Panc1 (cell line): ENCODE results near the gene MYL5. TPM values are rescaled to one million over a fixed set of nuclear protein-coding genes. Genes with fewer than 3 reads are reported as not detected.
"Not testable (repeated sequence)": the region's sequence is repeated elsewhere in the genome, so short reads cannot be mapped to it uniquely, and the experiment has no call there.

Source experiments
- ATAC-seq: fragments of 200-7000 bp; cut with Tn5 transposase; 2 replicates; pipeline ENCODE4 v1.9.1; 2020; ENCODE audit warnings: mild to moderate bottlenecking, moderate library complexity
- BruUV-seq: library from RNA; stranded (reverse); fragments of 400-500 nt; replicated peaks from 2 replicates; lab custom pipeline; 2021; lab: Mats Ljungman, UMichigan
- CTCF ChIA-PET: fragments of 300-600 bp; sonication (Branson Sonifier 250); formaldehyde crosslinking; loops from one replicate; lab custom pipeline; 2022; ENCODE audit warnings: antibody characterized with exemption; lab: Charles Lee
- POLR2A ChIA-PET: fragments of 300-600 bp; sonication (Branson Sonifier 250); formaldehyde crosslinking; loops from one replicate; lab custom pipeline; 2022; ENCODE audit warnings: antibody characterized with exemption; lab: Charles Lee
- DNase-seq: peaks from one replicate; pipeline ENCODE4 v3.0.0-alpha.2; 2010; ENCODE audit warnings: low read depth, low spot score
- H3K27ac ChIP-seq: 2 replicates; pipeline ENCODE4 v1.5.1; 2011; ENCODE audit warnings: mild to moderate bottlenecking, low read length, inconsistent platforms
- H3K27me3 ChIP-seq: fragments of 200-500 bp; sonication (Bioruptor generic); 2 replicates; pipeline ENCODE4 v1.6.0; 2014; ENCODE audit warnings: low read length, inconsistent platforms; ENCODE audit not compliant: control insufficient read depth, insufficient read depth
- H3K36me3 ChIP-seq: fragments of 200-500 bp; sonication (Bioruptor generic); 2 replicates; pipeline ENCODE4 v1.5.1; 2014; ENCODE audit warnings: inconsistent platforms, mild to moderate bottlenecking, low read length, moderate library complexity; ENCODE audit not compliant: control insufficient read depth, insufficient read depth
- H3K4me1 ChIP-seq: 2 replicates; pipeline ENCODE4 v1.5.1; 2011; ENCODE audit warnings: inconsistent platforms, mild to moderate bottlenecking, low read length, moderate library complexity; ENCODE audit not compliant: control insufficient read depth, insufficient read depth
- H3K4me3 ChIP-seq, 2 experiments: 2 replicates each; pipeline ENCODE4 v1.5.1; 2011 to 2012; ENCODE audit warnings: low read depth in 2 of 2, low read length in 2 of 2, mild to moderate bottlenecking in 2 of 2, inconsistent platforms in 1 of 2, moderate library complexity in 1 of 2
- H3K9me3 ChIP-seq: fragments of 200-500 bp; sonication (Bioruptor generic); 2 replicates; pipeline ENCODE4 v1.5.1; 2014; ENCODE audit warnings: low read depth, mild to moderate bottlenecking, inconsistent platforms, low read length, moderate library complexity; ENCODE audit not compliant: control insufficient read depth, insufficient read depth
- CTCF ChIP-seq: fragments of 450-650 bp; IDR thresholded peaks from 2 replicates; pipeline ENCODE4 v1.5.1; 2017; ENCODE audit warnings: mild to moderate bottlenecking
- POLR2AphosphoS5 ChIP-seq: IDR thresholded peaks from 2 replicates; pipeline ENCODE4 v1.6.1; 2012; ENCODE audit warnings: mild to moderate bottlenecking, low read depth, low read length, moderate library complexity
- REST ChIP-seq, 2 experiments: IDR thresholded peaks; 2 replicates each; pipeline ENCODE4 v1.6.1; 2011 to 2012; ENCODE audit warnings: low read depth in 2 of 2, control low read depth in 1 of 2, low read length in 1 of 2, mild to moderate bottlenecking in 1 of 2, moderate library complexity in 1 of 2; ENCODE audit not compliant: insufficient read depth in 1 of 2
- SIN3A ChIP-seq: IDR thresholded peaks from 2 replicates; pipeline ENCODE4 v1.6.1; 2012; ENCODE audit warnings: low read depth, mild to moderate bottlenecking, low read length, moderate library complexity, borderline replicate concordance; ENCODE audit not compliant: insufficient read depth
- TCF7L2 ChIP-seq: IDR thresholded peaks from 2 replicates; pipeline ENCODE4 v1.6.1; 2011; ENCODE audit warnings: mild to moderate bottlenecking, low read depth, low read length, inconsistent platforms
- in situ Hi-C: cut with HindIII; loops from 2 replicates; pipeline ENCODE4 v1.10.0; 2016; ENCODE audit warnings: low sequenced_read_pairs, low pct_unique_long_range_greater_than_20kb
- intact Hi-C: fragments of 100-400 bp; cut with micrococcal nuclease; formaldehyde crosslinking; loops from one replicate; pipeline ENCODE4 v1.10.0; 2022; ENCODE audit not compliant: unreplicated experiment
- total RNA-seq: library from RNA; stranded (reverse); gene quantifications from one replicate; pipeline ENCODE4 v1.2.1, GENCODE V29; 2021; ENCODE audit not compliant: unreplicated experiment

Gene MYL5
- total RNA-seq, 1 experiment from 2014 or later: 12.0 TPM

- no peaks in the 10 kb centered on the region for H3K9me3 ChIP-seq
- no peak overlapping the region for H3K27ac ChIP-seq
- no TSS peak for BruUV-seq
- in situ Hi-C loops (no loop called here), intact Hi-C loops (no loop called here)
- ChIA-PET POLR2A (no interaction called here), CTCF (no interaction called here)
- no peak for DNase-seq
- no peaks in the 10 kb centered on the region for H3K27me3 ChIP-seq
- H3K4me3 ChIP-seq: no peak overlapping the region
- peaks cover 7% of the 10 kb centered on the region; the same call in 1 of the 2 replicates for H3K4me1 ChIP-seq
- ATAC-seq: no peak
- H3K36me3 ChIP-seq: no peaks in the 10 kb centered on the region; the same call in 1 of the 2 replicates
- TF ChIP-seq CTCF (no peak), POLR2AphosphoS5 (no peak), TCF7L2 (no peak), SIN3A (no peak), REST (IDR thresholded peaks at IDR 0.05; ENCODE audit: insufficient read depth in 1 of 2, low read depth in 2 of 2, low read length in 1 of 2) (no peak)
Measured at GRCh38 chr4:730511-730910, 56.2 kb downstream of the MYL5 start.

- H3K27ac ChIP-seq, H3K4me1 ChIP-seq, BruUV-seq, H3K9me3 ChIP-seq, H3K36me3 ChIP-seq, POLR2A ChIA-PET, in situ Hi-C loops, intact Hi-C loops, H3K4me3 ChIP-seq, H3K27me3 ChIP-seq, CTCF ChIA-PET, DNase-seq, ATAC-seq: not testable (repeated sequence)
Measured at GRCh38 chr4:730946-731904, 56.9 kb downstream of the MYL5 start.

Other genes with a start within 250 kb of the MYL5 start
- gene ZNF721, start 175.4 kb upstream of the MYL5 start, total RNA-seq: 21.5 TPM
- 53.9 TPM for gene PIGG, start 175.3 kb upstream of the MYL5 start, total RNA-seq
- gene TMEM271, start 98.2 kb upstream of the MYL5 start, total RNA-seq: not detected
- gene PDE6B, start 49.0 kb upstream of the MYL5 start, total RNA-seq: 6.5 TPM
- gene ATP5ME, start 266 bp upstream of the MYL5 start, total RNA-seq: 257 TPM
- gene SLC49A3, start 14.6 kb downstream of the MYL5 start, total RNA-seq: 0.62 TPM
- gene PCGF3, start 31.3 kb downstream of the MYL5 start, total RNA-seq: 44.6 TPM
- gene CPLX1, start 151.6 kb downstream of the MYL5 start, total RNA-seq: 6.7 TPM